DMS114 treated with DMSO at 0.1 percent for 48 hours (cell line): Measurements from ENCODE around the gene ZCCHC10.

ENCODE experiments used
- DNase-seq: peaks from one replicate; lab custom pipeline; 2025; ENCODE audit not compliant: unreplicated experiment; lab: John Stamatoyannopoulos, UW

The ZCCHC10 gene

DNA sequence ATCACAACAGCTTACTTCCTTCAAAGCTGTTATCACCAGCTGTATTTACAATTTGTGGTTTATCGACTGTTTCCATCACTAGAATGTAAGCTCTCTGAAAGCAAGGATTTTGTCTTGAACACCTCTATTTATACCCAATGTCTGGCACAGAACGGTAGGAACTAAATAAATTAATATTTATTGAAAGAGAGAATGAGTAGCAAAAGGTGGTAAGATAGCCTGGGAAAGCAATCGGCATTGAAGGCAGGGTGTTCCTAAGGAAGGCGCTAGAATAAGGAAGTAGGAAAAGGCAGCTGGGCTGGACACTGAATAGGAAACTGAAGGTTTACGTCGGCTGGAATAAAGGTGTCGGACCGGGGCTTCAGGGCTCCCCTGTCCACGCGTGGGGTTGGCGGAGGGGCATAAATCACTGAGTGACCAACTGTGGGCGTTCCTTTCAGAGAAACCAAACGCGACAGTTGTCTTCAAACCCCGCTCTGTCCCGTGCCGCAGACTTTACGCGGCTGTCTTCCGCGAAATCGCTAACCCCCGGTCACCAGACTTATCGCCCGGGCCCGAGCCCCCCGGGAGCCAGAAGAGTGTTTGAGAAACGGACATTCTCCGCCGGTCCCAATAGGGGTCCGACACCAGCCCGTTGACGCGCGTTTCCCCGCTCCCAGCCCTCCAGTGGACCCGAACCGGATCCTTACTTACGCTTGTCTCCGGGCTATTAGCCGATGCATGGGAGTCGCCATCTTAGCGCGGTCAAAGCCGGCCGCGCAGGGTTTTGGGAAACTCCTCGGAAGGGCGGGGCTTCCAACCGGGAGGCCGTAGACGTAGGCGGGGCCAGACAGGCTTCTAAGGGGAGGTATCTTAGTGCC is at the start of gene ZCCHC10:
Gene ZCCHC10 (minus strand): TSS at position 746 of the 860 bp plus-strand sequence. CDS start 12 bp downstream, at position 734.
- DNase-seq = peak; percentile 91

GRCh38 chr5:133075572-133076536 is 49.5 kb upstream of the ZCCHC10 start:
- no peak for DNase-seq

GRCh38 chr5:133072021-133072420 is 45.7 kb upstream of the ZCCHC10 start:
- no peak for DNase-seq

DNA sequence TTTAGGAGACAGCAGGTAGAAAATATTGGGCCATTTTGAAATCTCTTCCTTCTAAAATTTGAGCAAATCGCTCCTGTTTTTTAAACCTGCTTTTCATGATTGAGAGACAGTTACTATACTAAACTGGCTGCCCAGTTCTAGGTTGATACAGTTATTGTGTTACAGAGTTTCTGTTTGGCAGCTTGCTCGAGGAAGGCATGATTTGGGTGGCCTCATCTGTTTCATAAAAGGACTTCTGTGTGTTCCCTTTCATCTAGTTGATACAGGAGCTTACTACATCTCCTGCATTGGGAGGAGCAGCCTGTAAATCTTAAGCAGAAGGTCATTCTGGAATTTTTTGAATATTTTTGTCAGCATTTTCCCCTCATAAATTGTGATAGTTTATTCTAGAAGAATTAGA is 39.7 kb upstream of the ZCCHC10 start:
- DNase-seq = no peak

GRCh38 chr5:133065471-133065870 is 39.1 kb upstream of the ZCCHC10 start:
- DNase-seq = no peak

DNA sequence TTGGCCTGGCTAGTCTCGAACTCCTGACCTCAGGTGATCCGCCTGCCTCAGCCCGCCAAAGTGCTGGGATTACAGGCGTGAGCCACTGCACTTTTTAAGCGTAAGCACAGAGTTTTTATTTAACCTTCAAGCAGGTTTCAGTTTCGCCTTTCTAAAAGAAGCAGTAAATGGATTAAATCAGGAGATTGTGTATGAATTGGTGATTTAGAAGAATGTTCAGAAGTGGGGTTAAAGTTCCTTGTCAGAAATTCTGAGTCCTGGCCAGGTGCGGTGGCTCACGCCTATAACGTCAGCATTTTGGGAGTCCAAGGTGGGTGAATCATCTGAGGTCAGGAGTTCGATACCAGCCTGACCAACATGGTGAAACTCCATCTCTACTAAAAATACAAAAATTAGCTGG is 37.6 kb upstream of the ZCCHC10 start:
- no peak for DNase-seq

- DNase-seq = no peak
Measured at GRCh38 chr5:133062276-133062675, 35.9 kb upstream of the ZCCHC10 start.

GRCh38 chr5:133059621-133060020 is 33.3 kb upstream of the ZCCHC10 start:
- no peak for DNase-seq

- DNase-seq = no peak
Measured at GRCh38 chr5:133056891-133057290, 30.5 kb upstream of the ZCCHC10 start.

DNA sequence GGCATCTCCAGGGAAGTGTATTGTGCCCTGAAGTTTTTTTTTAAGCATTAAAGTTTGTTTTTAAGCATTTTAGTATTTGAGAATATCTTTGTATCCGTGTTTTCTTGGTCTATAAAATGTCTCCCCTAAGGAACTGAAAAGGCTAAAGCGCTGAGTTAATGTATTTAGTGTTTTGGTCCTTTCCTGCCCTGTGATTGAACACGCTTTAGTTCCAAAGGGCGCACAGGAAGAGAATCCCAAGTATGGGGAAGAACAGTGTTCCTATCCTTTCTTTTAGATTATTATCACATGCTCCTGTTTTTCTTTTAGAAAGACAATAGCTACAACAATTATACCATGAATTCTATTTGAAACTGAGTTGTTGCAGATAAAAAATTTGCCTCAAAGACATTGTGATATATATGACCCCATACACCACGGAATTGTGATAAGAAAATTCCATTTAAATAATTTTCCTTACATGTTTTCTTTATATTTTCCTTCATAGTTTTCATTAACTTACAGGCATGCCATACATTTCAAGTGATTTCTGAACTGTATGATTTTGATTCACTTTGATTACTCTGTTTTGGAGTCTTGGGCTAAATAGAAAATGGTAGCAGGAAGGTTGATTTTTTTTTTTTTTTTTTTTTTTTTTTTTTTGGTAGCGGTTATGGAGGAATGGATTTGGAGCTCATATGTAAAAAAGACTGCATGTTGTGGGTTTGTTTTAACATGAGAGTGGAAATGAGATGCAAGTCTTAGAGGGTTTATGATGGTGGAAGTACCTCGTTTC is 28.5 kb upstream of the ZCCHC10 start:
- DNase-seq = no peak

DNA sequence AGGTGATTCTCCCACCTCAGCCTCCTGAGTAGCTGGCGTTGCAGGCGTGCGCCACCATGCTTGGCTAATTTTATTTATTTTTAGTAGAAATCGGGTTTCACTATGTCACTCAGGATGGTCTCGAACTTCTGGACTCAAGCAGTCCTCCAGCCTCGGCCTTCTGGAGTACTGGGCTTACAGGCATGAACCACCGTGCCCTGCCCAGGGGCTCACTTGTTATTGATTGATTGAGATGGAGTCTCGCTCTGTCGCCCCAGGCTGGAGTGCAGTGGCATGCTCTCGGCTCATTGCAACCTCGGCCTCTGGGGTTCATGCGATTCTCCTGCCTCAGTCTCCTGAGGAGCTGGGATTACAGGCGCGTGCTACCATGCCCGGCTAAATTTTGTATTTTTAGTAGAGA is 27.1 kb upstream of the ZCCHC10 start:
- no peak for DNase-seq

GRCh38 chr5:133052317-133053175 is 26.2 kb upstream of the ZCCHC10 start:
- DNase-seq = peak; percentile 59

GRCh38 chr5:133051542-133052316 is 25.4 kb upstream of the ZCCHC10 start, which contains the start of gene HSPA4:
HSPA4 (plus strand) TSS chr5:133052013; CDS start chr5:133052251, 238 bp downstream.
- peak; percentile 97 for DNase-seq

- no peak for DNase-seq
Measured at GRCh38 chr5:133051061-133051541, 24.8 kb upstream of the ZCCHC10 start.

DNA sequence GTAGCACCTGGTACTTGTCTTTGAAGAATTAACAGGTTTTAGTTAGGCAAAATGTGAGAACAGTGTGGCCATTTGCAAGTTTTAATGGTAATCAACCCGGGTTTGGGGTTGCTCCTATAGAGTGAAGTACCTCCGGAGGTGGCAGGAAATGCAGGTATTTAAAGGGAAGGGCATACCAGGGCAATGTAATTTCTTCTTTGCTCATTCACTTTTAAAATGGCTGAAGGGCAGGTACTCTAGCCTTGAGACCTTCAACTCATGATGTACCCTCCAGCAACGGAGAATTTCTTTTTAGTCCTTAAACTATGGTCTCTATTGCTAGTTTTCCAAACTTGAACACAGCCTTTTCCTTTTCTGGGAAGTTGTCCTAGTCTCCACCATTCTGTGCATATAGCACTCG is 24.2 kb upstream of the ZCCHC10 start:
- DNase-seq = no peak

- DNase-seq = no peak
Measured at GRCh38 chr5:133049726-133050048, 23.3 kb upstream of the ZCCHC10 start.

- DNase-seq = no peak
Measured at GRCh38 chr5:133048993-133049725, 22.8 kb upstream of the ZCCHC10 start.

- no peak for DNase-seq
Measured at GRCh38 chr5:133047404-133047803, 21.1 kb upstream of the ZCCHC10 start.
